Activated B cell treated with CpG ODN at 0.5 μM for 24 hours (primary cell): ENCODE data around the gene JADE1. TPM values are rescaled to one million over a fixed set of nuclear protein-coding genes. Genes with fewer than 3 reads are reported as not detected.

ENCODE experiments used
- ATAC-seq: fragments of 200-7000 bp; cut with Tn5 transposase; one replicate; pipeline ENCODE4 v1.10.0; 2021; ENCODE audit warnings: low read depth, mild to moderate bottlenecking, moderate library complexity
- CTCF ChIA-PET: fragments of 350-600 bp; sonication (Branson Sonifier 250); formaldehyde crosslinking; loops from one replicate; lab custom pipeline; 2021; ENCODE audit warnings: antibody characterized with exemption; lab: Charles Lee
- POLR2A ChIA-PET: fragments of 350-600 bp; sonication (Branson Sonifier 250); formaldehyde crosslinking; loops from one replicate; lab custom pipeline; 2021; ENCODE audit warnings: antibody characterized with exemption; lab: Charles Lee
- DNase-seq: peaks from one replicate; pipeline ENCODE4 v3.0.0; 2022
- H3K27ac Mint-ChIP-seq: one replicate; pipeline ENCODE4 v1.8.0; 2020; ENCODE audit warnings: mixed read lengths
- H3K27me3 Mint-ChIP-seq: one replicate; pipeline ENCODE4 v1.8.0; 2021; ENCODE audit warnings: mixed read lengths
- H3K36me3 Mint-ChIP-seq: one replicate; pipeline ENCODE4 v1.8.0; 2021; ENCODE audit warnings: low read depth, mixed read lengths
- H3K4me1 Mint-ChIP-seq: one replicate; pipeline ENCODE4 v1.8.0; 2021; ENCODE audit warnings: mixed read lengths
- H3K4me3 Mint-ChIP-seq: one replicate; pipeline ENCODE4 v1.8.0; 2020; ENCODE audit warnings: mild to moderate bottlenecking, mixed read lengths
- H3K9me3 Mint-ChIP-seq: one replicate; pipeline ENCODE4 v1.8.0; 2020; ENCODE audit warnings: mixed read lengths
- intact Hi-C: fragments of 100-400 bp; cut with micrococcal nuclease; formaldehyde crosslinking; loops from one replicate; pipeline ENCODE4 v1.15.1; 2024
- total RNA-seq: library from RNA; stranded (reverse); gene quantifications from 2 replicates; pipeline ENCODE4 v1.2.3, GENCODE V29; 2022
- TF ChIP-seq, protein P1 (sequence below): fragments of 200-600 bp; IDR thresholded peaks from one replicate; pipeline ENCODE4 v1.8.0; 2022; ENCODE audit warnings: antibody characterized with exemption, mild to moderate bottlenecking

The JADE1 gene
- total RNA-seq, 1 donor from 2014 or later = 29.2 TPM

DNA sequence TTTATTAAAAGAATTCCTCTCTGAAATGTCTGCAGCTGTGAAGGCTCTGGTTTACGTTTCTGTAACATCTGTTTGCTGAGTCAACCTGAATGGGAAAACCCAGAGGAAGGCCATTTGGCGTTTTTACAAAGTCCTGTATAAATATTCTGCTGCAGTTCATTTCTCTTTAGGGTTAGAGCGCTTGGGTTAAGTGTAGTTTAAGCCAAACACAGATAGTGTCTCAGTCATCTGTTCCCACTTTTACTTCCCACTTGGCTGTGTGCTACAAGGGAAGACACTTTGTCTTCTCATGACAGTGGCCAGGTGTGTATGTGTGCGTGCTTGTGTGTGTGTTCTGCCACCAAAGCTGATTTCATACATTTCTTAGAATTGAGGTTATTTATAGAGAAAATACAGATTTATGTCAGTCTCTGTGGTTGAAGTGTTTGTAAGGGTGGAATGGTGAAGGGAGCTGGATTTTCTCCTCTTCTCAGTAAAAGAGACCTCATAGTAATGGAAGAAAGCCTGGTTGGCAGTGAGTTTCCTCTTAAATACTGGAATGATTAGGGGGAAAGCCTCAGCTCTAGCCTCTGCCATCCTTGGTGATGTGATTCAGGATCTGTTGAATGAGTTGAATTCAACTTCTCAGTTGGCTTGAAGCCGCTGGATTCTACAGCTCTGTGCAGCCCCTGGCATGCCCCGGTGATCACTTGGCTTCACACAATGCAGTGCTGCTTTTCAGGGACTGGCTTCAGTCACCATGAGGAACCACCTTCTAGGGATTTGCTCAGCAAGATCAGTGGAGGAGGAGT, 50.6 kb downstream of the JADE1 start:
- POLR2A ChIA-PET = no interaction called here

GRCh38 chr4:128861856-128862518, 52.5 kb downstream of the JADE1 start:
- H3K36me3 Mint-ChIP-seq = peaks cover 87% of the 10 kb centered on the region
- ATAC-seq (peak; percentile 20), DNase-seq (no peak)
- H3K4me3 Mint-ChIP-seq = peak overlapping the region; percentile 33
- TF ChIP-seq, protein P1, sequence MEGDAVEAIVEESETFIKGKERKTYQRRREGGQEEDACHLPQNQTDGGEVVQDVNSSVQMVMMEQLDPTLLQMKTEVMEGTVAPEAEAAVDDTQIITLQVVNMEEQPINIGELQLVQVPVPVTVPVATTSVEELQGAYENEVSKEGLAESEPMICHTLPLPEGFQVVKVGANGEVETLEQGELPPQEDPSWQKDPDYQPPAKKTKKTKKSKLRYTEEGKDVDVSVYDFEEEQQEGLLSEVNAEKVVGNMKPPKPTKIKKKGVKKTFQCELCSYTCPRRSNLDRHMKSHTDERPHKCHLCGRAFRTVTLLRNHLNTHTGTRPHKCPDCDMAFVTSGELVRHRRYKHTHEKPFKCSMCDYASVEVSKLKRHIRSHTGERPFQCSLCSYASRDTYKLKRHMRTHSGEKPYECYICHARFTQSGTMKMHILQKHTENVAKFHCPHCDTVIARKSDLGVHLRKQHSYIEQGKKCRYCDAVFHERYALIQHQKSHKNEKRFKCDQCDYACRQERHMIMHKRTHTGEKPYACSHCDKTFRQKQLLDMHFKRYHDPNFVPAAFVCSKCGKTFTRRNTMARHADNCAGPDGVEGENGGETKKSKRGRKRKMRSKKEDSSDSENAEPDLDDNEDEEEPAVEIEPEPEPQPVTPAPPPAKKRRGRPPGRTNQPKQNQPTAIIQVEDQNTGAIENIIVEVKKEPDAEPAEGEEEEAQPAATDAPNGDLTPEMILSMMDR = no peak
- ChIA-PET CTCF (interaction anchor here (0.7 to 2.5 kb wide), 8 partner anchors 8 to 670 kb away, joined by 3 to 14 read pairs (median 4); no protein-coding TSS in a partner anchor), POLR2A (interaction anchor here (0.8 kb wide), 1 partner anchor 50 kb away, joined by 3 read pairs; no protein-coding TSS in a partner anchor)
- peak overlapping the region; percentile 67 for H3K27ac Mint-ChIP-seq
- no peaks in the 10 kb centered on the region for H3K27me3 Mint-ChIP-seq
- H3K4me1 Mint-ChIP-seq = peaks cover 37% of the 10 kb centered on the region
- intact Hi-C loops = loop anchor here (2.0 to 5.0 kb wide), 3 partner anchors 35 to 575 kb away; partner anchors contain the start of gene PGRMC2
- H3K9me3 Mint-ChIP-seq = no peaks in the 10 kb centered on the region

More for the DNA sequence above, 50.6 kb downstream of the JADE1 start:
- ATAC-seq = no peak
- DNase-seq = no peak
- H3K27me3 Mint-ChIP-seq = no peaks in the 10 kb centered on the region
- CTCF ChIA-PET = no interaction called here
- H3K27ac Mint-ChIP-seq = peak overlapping the region; percentile 64
- no peaks in the 10 kb centered on the region for H3K9me3 Mint-ChIP-seq
- peaks cover 38% of the 10 kb centered on the region for H3K4me1 Mint-ChIP-seq
- TF ChIP-seq, protein P1 = no peak
- H3K36me3 Mint-ChIP-seq = peaks cover 89% of the 10 kb centered on the region
- intact Hi-C loops = loop anchor here (5.0 kb wide), 2 partner anchors 33 to 573 kb away; partner anchors contain the start of gene PGRMC2
- no peak overlapping the region for H3K4me3 Mint-ChIP-seq

- Mint-ChIP-seq H3K4me3 (peak overlapping the region; percentile 29), H3K27me3 (no peaks in the 10 kb centered on the region), H3K4me1 (peaks cover 37% of the 10 kb centered on the region), H3K9me3 (no peaks in the 10 kb centered on the region), H3K36me3 (peaks cover 83% of the 10 kb centered on the region), H3K27ac (peak overlapping the region; percentile 62)
- no peak for DNase-seq
- ChIA-PET POLR2A (interaction anchor here (0.6 to 0.8 kb wide), 2 partner anchors 42 to 51 kb away, joined by 3 read pairs; no protein-coding TSS in a partner anchor), CTCF (interaction anchor here (0.7 to 2.5 kb wide), 12 partner anchors 9 to 670 kb away, joined by 3 to 14 read pairs (median 3); no protein-coding TSS in a partner anchor)
- peak; percentile 72 for ATAC-seq
- TF ChIP-seq, protein P1 = no peak
- intact Hi-C loops = loop anchor here (1.0 to 5.0 kb wide), 8 partner anchors 35 to 671 kb away; partner anchors contain the start of genes JADE1 and PGRMC2
Observed at GRCh38 chr4:128862608-128863311, 53.3 kb downstream of the JADE1 start.

- Mint-ChIP-seq H3K9me3 (no peaks in the 10 kb centered on the region), H3K36me3 (peaks cover 82% of the 10 kb centered on the region), H3K4me1 (peaks cover 37% of the 10 kb centered on the region), H3K27me3 (no peaks in the 10 kb centered on the region), H3K27ac (peak overlapping the region; percentile 62), H3K4me3 (no peak overlapping the region)
- DNase-seq = peak; percentile 48
- TF ChIP-seq, protein P1 = peak; percentile 60
- peak; percentile 38 for ATAC-seq
- intact Hi-C loops = loop anchor here (1.0 to 5.0 kb wide), 8 partner anchors 36 to 672 kb away; partner anchors contain the start of genes JADE1 and PGRMC2
- ChIA-PET POLR2A (interaction anchor here (0.5 kb wide), 1 partner anchor 230 kb away, joined by 3 read pairs; the partner anchor contains the start of gene SCLT1), CTCF (interaction anchor here (0.7 to 2.5 kb wide), 8 partner anchors 9 to 671 kb away, joined by 3 to 14 read pairs (median 4); no protein-coding TSS in a partner anchor)
Observed at GRCh38 chr4:128863312-128864075, 54.0 kb downstream of the JADE1 start.
